HUDEP-2 (cell line): ENCODE results near the gene BCAR3.

Experiments
- DNase-seq, 76 experiments: peaks; one replicate each; lab custom pipeline; 2025; ENCODE audit not compliant: unreplicated experiment in 76 of 76; lab: John Stamatoyannopoulos, UW

The BCAR3 gene

GRCh38 chr1:93518516-93518915 lies 163.1 kb downstream of the BCAR3 start:
- DNase-seq: no peak

DNA sequence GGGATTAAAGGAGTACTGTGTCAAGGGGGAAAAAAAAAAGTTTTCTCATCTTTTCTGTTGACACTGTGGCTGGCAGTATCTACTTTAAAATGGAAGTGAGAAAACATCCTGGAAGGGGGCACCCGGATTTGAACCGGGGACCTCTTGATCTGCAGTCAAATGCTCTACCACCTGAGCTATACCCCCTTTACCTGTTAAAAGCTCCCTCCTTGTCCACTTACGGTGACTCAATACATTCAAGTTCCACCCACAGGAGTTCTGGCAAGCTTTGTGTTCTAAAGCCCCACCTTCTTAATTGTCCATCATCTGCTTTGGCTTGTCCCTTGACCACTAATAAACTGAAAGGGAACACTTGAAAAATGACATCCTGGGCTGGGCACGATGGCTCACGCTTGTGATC lies 165.5 kb downstream of the BCAR3 start:
- DNase-seq: no peak
